Activated CD4-positive, alpha-beta T cell treated with anti-CD3 and anti-CD28 coated beads for 24 hours (primary cell): ENCODE data around the gene LTBP1.

ENCODE experiments used
- DNase-seq, 2 donors: peaks; one replicate each; pipeline ENCODE4 v3.0.0-alpha.2; 2020; ENCODE audit warnings: low read depth in 2 of 2

LTBP1 gene

DNA sequence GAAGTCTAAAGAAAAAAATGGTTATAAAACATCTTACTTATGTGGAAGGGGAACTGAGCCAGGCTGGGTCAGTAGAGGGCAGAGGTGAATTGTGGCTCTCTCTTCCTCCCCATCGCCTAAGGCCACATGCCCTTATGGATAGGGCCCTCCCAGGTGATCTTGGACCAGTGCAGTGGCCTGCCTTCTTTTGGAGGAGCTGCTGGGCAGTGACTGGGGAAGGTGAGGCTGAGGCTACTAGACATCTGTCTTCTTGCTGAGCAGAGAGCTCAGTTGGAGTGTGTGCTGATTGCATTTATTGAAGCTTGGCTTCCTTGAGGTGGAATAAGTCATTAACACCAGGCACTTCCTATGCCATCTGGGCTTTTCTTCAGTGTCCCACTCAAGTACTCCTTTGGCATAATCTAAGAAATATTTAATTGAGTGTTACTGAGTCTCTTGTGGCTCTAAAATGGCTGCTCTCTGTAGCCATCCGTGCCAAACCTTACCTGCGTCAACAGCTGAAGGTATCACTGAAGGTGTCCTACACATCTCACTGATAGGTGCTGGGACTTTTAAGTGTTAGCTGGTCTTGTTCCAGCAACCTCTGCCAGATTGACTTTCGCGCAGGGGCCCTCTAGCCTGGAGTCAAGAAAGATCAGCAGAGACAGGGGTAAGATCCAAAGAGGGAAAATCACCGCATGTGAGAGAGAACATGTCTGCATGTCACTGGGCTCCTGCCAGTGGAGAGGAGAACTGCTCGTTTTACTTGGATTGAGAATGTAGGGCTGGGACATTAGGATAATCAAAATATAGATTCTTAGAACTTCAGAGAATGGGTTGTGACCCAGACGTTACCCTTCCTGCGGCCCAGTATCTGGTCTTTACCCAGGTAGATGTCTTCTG lies 256.1 kb downstream of the LTBP1 start:
- no peak for DNase-seq

GRCh38 chr2:33204945-33205344 lies 258.2 kb downstream of the LTBP1 start:
- DNase-seq = no peak

- no peak for DNase-seq
Measured at GRCh38 chr2:33205693-33206434, 259.1 kb downstream of the LTBP1 start.

- no peak for DNase-seq
Measured at GRCh38 chr2:33207151-33207740, 260.5 kb downstream of the LTBP1 start.

DNA sequence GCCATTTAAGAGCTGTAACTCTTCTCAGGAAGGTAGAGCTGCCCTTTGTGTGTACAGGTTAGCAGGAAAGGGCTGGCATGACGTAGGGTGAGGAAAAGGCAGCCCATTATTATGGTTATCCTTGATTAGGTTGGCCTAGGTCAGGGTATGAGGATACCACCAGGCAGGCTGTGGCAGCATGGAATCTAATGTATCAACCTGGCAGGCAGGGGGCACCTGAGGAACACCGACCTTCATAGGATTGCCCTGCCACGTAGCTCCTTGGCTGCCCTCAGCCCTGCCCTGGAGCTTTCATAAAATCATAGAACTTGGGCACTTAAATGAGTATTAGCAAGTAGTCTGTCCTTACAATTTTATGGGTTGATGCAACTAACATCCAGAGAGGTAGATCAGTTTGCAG lies 261.6 kb downstream of the LTBP1 start:
- DNase-seq = no peak

DNA sequence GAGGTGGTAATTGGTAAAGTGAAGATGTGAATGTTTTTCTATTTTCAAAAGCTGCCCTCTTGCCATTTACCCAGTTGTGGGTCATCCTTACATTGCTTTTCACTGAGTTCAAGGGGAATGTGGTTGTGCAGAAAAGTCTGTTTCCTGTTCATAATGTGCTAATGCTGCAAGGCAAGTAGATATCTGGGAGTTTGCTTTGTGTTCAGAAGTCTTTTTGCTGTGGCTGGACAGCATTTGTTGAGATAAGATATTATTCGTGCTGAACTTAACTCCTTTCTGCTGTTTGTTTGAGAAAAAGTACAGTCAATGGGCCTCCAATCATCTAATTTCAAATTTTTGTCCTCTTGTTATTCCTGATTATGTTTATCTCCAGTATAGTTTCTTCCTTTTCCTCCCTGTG lies 263.2 kb downstream of the LTBP1 start:
- no peak for DNase-seq

- DNase-seq = no peak
Measured at GRCh38 chr2:33210626-33211025, 263.9 kb downstream of the LTBP1 start.

DNA sequence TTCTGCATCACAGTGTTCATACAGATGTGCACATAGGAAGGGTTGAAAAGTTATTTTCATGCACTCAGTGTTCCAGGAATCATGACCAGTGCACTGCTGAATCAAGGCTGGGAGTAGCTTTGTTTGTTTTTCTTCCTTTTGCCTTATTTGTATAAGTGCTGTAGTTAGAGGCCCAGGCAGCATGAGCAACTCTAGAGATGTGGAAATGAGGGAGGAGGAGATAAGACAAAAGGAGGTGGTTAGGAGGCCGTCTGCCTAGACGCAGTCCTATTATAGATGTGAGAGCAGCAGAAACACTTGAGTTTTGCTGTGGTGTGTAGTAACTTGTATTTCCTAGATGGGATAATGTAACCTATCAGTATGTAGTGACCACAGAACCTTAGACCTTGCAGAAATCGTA lies 265.4 kb downstream of the LTBP1 start:
- DNase-seq = no peak

DNA sequence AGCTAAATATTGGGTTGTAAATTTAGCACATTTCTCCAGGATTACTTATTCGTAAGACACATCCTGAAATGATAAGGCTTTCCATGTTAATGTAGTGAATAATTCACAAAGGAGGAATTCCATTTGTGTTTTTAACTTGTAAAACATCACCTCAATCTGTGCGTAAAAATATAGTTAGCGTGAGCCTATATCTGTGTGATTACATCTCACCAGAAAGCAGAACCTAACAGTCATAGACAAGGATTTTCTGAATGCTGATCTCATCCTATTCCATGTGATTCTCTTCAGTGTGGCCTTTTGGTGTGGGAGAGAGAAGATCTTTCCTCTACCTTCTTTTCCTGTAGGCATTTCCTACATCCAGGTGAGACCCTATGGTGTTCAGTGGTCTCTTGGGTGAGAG lies 266.5 kb downstream of the LTBP1 start:
- DNase-seq = no peak

DNA sequence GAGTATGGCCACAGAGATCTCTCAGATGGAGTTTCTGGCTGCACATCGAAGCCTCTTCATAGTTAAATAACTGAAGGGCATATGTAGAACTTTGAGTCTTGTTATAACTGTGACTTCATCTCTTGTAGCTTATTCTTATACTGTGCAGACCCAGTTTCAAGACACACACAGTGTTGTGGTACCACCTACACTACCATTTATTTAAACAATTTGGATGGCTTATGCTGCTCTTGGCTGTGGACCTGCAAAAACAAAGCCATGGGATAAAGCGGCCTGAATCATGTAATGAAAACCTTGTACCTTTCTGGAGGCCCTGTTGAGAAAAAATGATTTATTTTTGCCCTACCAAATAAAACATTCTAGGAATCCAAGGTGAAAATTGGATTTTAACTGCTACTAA lies 266.9 kb downstream of the LTBP1 start:
- DNase-seq = no peak

- DNase-seq = no peak
Measured at GRCh38 chr2:33214436-33214835, 267.7 kb downstream of the LTBP1 start.

- DNase-seq = no peak
Measured at GRCh38 chr2:33214857-33215256, 268.1 kb downstream of the LTBP1 start.

GRCh38 chr2:33215299-33215698 lies 268.5 kb downstream of the LTBP1 start:
- DNase-seq = no peak

DNA sequence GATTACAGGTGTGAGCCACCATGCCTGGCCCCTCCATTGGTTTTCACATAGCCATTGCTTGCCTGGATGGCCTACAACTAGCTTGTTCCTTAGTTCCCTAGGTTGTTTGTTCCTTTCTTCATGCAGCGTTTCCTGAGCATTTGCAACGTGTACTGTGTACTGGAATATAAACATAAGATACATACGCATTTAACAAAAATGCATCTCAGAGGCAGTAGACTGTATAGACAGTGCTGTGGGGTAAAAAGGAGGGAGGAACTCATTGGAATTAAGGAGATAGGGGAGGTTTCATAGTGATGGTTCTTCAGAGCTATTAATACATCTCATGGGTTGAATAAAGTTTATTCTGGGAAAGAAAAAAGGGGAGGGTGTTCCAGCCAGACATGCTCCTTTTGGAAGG lies 269.2 kb downstream of the LTBP1 start:
- DNase-seq = no peak

GRCh38 chr2:33216508-33217182 lies 269.9 kb downstream of the LTBP1 start:
- DNase-seq = no peak

GRCh38 chr2:33217406-33217805 lies 270.7 kb downstream of the LTBP1 start:
- no peak for DNase-seq

DNA sequence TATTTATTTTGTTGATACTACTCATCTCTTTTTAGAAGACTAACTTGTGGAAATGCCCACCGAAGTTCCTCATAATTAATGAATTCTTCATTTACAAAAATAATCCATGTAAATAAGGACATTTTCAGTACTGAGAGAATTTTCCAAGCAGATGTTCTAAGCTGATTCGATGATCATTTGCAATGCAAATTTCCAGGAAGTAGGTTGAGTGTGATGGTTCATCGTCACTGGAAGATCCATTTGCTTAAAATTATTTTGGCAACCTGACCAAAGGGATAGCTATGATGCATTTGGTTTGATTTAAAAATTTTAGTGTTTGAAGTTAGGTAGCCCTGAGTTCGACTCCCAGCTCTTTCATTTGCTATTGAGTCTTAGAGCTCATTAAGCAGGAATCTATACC lies 272.4 kb downstream of the LTBP1 start:
- no peak for DNase-seq

GRCh38 chr2:33219850-33220275 lies 273.1 kb downstream of the LTBP1 start:
- no peak for DNase-seq

DNA sequence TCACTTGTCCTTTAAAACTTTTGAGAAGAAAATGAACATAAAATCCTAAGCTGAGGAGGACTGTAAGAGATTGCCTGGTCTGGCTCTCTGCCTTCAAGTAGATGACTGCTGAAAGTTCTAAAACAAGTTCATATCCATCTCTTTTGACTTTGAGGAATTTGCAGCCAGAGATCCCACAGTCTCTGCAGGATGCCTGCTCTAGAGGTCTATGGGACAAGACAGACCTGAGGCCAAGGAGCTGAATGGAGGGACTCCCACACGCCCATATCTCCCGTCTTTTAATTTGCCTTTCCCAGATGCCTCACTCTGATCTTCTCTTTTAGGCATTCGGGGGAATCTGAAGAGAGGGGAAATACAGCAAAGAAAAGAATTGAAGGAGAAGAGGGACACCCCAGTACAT lies 273.8 kb downstream of the LTBP1 start:
- no peak for DNase-seq

- DNase-seq = no peak
Measured at GRCh38 chr2:33221046-33221784, 274.5 kb downstream of the LTBP1 start.

- no peak for DNase-seq
Measured at GRCh38 chr2:33222309-33222708, 275.6 kb downstream of the LTBP1 start.
